ENCODE measurements around the gene GNAS. TPM values are rescaled to one million over a fixed set of nuclear protein-coding genes. Genes with fewer than 3 reads are reported as not detected.

Gene GNAS
- total and polyA plus RNA-seq, 9 of the 15 experiments (the other 6 are each of a cell fraction or from before 2014, with no cell fraction given): 128 to 648 (median 266) TPM

DNA sequence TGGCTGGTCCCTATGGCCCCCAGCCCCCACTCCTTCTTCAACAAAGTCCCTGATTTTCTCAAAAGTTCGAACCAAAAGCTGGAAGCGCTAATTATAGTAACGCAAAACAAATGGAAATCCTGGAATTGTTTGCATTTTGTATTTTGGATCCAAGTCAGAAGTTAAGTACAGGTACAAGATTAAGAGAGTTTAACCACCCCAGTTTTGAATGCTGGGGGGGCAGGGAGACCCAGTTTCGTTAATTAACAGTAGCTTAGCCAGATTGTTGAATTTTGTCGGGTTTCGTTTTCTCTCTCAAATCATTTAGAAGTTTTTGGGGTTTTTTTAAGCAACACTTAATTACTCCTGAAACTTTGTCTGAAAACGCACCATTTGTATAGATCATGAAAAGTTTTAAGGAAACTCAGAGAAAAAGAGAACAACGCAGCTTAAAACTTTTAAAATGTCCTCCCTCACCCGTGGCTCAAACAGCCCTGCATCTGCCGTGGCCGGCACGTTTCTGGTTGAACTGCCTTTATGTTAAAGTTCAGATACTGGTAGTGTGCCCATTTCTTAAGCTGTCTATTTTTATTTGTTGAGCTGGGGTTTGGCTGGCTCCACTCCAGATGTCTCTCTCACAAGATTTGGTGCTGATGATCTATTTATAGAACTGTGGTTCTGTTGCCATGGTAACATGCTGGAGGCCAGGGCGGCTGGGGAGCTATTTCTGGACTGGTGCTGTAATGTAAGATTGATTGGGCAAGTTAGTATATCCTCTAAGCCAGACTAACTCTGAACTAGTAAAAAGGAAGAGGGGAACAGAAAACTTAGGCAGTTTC lies 55.0 kb downstream of the GNAS start (continued):
- TF ChIP-seq, protein P1, sequence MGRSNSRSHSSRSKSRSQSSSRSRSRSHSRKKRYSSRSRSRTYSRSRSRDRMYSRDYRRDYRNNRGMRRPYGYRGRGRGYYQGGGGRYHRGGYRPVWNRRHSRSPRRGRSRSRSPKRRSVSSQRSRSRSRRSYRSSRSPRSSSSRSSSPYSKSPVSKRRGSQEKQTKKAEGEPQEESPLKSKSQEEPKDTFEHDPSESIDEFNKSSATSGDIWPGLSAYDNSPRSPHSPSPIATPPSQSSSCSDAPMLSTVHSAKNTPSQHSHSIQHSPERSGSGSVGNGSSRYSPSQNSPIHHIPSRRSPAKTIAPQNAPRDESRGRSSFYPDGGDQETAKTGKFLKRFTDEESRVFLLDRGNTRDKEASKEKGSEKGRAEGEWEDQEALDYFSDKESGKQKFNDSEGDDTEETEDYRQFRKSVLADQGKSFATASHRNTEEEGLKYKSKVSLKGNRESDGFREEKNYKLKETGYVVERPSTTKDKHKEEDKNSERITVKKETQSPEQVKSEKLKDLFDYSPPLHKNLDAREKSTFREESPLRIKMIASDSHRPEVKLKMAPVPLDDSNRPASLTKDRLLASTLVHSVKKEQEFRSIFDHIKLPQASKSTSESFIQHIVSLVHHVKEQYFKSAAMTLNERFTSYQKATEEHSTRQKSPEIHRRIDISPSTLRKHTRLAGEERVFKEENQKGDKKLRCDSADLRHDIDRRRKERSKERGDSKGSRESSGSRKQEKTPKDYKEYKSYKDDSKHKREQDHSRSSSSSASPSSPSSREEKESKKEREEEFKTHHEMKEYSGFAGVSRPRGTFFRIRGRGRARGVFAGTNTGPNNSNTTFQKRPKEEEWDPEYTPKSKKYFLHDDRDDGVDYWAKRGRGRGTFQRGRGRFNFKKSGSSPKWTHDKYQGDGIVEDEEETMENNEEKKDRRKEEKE (IDR thresholded peaks at IDR 0.05; ENCODE audit: borderline replicate concordance in 1 of 2, control insufficient read depth in 1 of 2, low read depth in 2 of 2, low read length in 1 of 2): no peak
- TF ChIP-seq SMAD4 (CRISPR knock-in tag; conservative IDR thresholded peaks at IDR 0.05) (peak; percentile 93), SREBF1 (IDR thresholded peaks at IDR 0.05; ENCODE audit: borderline replicate concordance, low read depth, low read length) (no peak), ZNF408 (CRISPR knock-in tag; IDR thresholded peaks at IDR 0.05; ENCODE audit: low read depth) (no peak), TGIF2 (CRISPR knock-in tag; IDR thresholded peaks at IDR 0.05) (no peak), LCOR (CRISPR knock-in tag; IDR thresholded peaks at IDR 0.05) (0 out of 2 replicates have a peak, but pooled peaks have one; percentile 28), EGR1 (conservative IDR thresholded peaks at IDR 0.05) (no peak), ZNF212 (CRISPR knock-in tag; IDR thresholded peaks at IDR 0.05) (peak; percentile 39; the same call in 1 of the 2 replicates), NFIC (IDR thresholded peaks at IDR 0.05) (peak; percentile 89), SPI1 (IDR thresholded peaks at IDR 0.05; ENCODE audit: borderline replicate concordance, low read depth, low read length) (no peak), CBX8 (IDR thresholded peaks at IDR 0.05; ENCODE audit: borderline replicate concordance, extremely low read depth, low read depth, low read length, poor library complexity, severe bottlenecking) (no peak), FOXP4 (CRISPR knock-in tag; IDR thresholded peaks at IDR 0.05; ENCODE audit: borderline replicate concordance) (no peak), ARID1B (IDR thresholded peaks at IDR 0.05) (0 out of 2 replicates have a peak, but pooled peaks have one; percentile 25), SMAD1 (IDR thresholded peaks at IDR 0.05; ENCODE audit: low read depth, low read length, partially characterized antibody) (no peak), TRIM25 (IDR thresholded peaks at IDR 0.05; ENCODE audit: borderline replicate concordance) (no peak), BMI1 (IDR thresholded peaks at IDR 0.05; ENCODE audit: low read length) (peak; percentile 88; the same call in 1 of the 2 replicates)
- TF ChIP-seq, protein P2, sequence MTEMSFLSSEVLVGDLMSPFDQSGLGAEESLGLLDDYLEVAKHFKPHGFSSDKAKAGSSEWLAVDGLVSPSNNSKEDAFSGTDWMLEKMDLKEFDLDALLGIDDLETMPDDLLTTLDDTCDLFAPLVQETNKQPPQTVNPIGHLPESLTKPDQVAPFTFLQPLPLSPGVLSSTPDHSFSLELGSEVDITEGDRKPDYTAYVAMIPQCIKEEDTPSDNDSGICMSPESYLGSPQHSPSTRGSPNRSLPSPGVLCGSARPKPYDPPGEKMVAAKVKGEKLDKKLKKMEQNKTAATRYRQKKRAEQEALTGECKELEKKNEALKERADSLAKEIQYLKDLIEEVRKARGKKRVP (CRISPR knock-in tag; IDR thresholded peaks at IDR 0.05): no peak
- TF ChIP-seq, protein P3, sequence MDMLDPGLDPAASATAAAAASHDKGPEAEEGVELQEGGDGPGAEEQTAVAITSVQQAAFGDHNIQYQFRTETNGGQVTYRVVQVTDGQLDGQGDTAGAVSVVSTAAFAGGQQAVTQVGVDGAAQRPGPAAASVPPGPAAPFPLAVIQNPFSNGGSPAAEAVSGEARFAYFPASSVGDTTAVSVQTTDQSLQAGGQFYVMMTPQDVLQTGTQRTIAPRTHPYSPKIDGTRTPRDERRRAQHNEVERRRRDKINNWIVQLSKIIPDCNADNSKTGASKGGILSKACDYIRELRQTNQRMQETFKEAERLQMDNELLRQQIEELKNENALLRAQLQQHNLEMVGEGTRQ (CRISPR knock-in tag; IDR thresholded peaks at IDR 0.05): no peak
